Activated CD4-positive, alpha-beta T cell treated with anti-CD3 and anti-CD28 coated beads, Interleukin-2, amount 50 U/mL, for 16 hours (primary cell): ENCODE measurements around the gene ERCC3.
"Not testable (repeated sequence)": the region's sequence is repeated elsewhere in the genome, so short reads cannot be mapped to it uniquely, and the experiment has no call there.

Experiments
- DNase-seq: peaks from one replicate; pipeline ENCODE4 v3.0.0-alpha.2; 2020

The ERCC3 gene

GRCh38 chr2:127225186-127225960 lies 68.6 kb downstream of the ERCC3 start:
- no peak for DNase-seq

- DNase-seq: not testable (repeated sequence)
These were observed 69.8 kb downstream of the ERCC3 start for GRCh38 chr2:127224135-127224534.

- DNase-seq: no peak
These were observed 73.0 kb downstream of the ERCC3 start for GRCh38 chr2:127220768-127221527.

GRCh38 chr2:127220102-127220767 lies 73.7 kb downstream of the ERCC3 start, which contains the start of gene CYP27C1:
TSS of gene CYP27C1 (minus strand) at chr2:127220299. CDS start at chr2:127220270, 29 bp downstream.
- DNase-seq: no peak

- no peak for DNase-seq
These were observed 74.5 kb downstream of the ERCC3 start for GRCh38 chr2:127219171-127220070.

- DNase-seq: no peak
These were observed 75.2 kb downstream of the ERCC3 start for GRCh38 chr2:127218812-127219170.

GRCh38 chr2:127217470-127218325 lies 76.2 kb downstream of the ERCC3 start:
- no peak for DNase-seq

- DNase-seq: no peak
These were observed 77.4 kb downstream of the ERCC3 start for GRCh38 chr2:127216593-127216992.

- DNase-seq: no peak
These were observed 77.8 kb downstream of the ERCC3 start for GRCh38 chr2:127216095-127216494.

- not testable (repeated sequence) for DNase-seq
These were observed 79.7 kb downstream of the ERCC3 start for GRCh38 chr2:127214201-127214600.

- no peak for DNase-seq
These were observed 85.6 kb downstream of the ERCC3 start for GRCh38 chr2:127208313-127208712.
